Mesendoderm (in vitro differentiated cells): Measurements from ENCODE around the gene THSD4.

Experiments used
- DNase-seq: peaks from one replicate; pipeline ENCODE4 v3.0.0; 2013
- H2AK5ac ChIP-seq: 2 replicates; pipeline ENCODE4 v1.6.1; 2013; ENCODE audit warnings: low read length, inconsistent platforms
- H2BK120ac ChIP-seq: 2 replicates; pipeline ENCODE4 v1.6.1; 2013; ENCODE audit warnings: low read depth, mild to moderate bottlenecking, low read length, moderate library complexity, mixed read lengths
- H2BK15ac ChIP-seq: replicated peaks from 2 replicates; pipeline ENCODE4 v1.6.1; 2013; ENCODE audit warnings: low read depth, mild to moderate bottlenecking, moderate library complexity
- H2BK5ac ChIP-seq: 2 replicates; pipeline ENCODE4 v1.6.1; 2013; ENCODE audit warnings: low read length, inconsistent platforms
- H3K18ac ChIP-seq: 2 replicates; pipeline ENCODE4 v1.6.1; 2013; ENCODE audit warnings: mild to moderate bottlenecking, low read length, mixed read lengths
- H3K23ac ChIP-seq: one replicate; pipeline ENCODE4 v1.6.1; 2013; ENCODE audit warnings: low read length
- H3K27ac ChIP-seq: 2 replicates; pipeline ENCODE4 v1.5.1; 2013; ENCODE audit warnings: low read depth, mild to moderate bottlenecking, inconsistent platforms, low read length, moderate library complexity
- H3K27me3 ChIP-seq: 2 replicates; pipeline ENCODE4 v1.6.1; 2013; ENCODE audit warnings: low read length, control low read depth, mild to moderate bottlenecking, inconsistent platforms; ENCODE audit not compliant: insufficient read depth, poor library complexity
- H3K36me3 ChIP-seq: 2 replicates; pipeline ENCODE4 v1.6.1; 2013; ENCODE audit warnings: low read length, inconsistent platforms; ENCODE audit not compliant: control insufficient read depth, insufficient read depth
- H3K4ac ChIP-seq: one replicate; pipeline ENCODE4 v1.6.1; 2013; ENCODE audit warnings: low read depth, mild to moderate bottlenecking, low read length, moderate library complexity
- H3K4me1 ChIP-seq: 2 replicates; pipeline ENCODE4 v1.6.1; 2013; ENCODE audit warnings: low read depth, low read length, inconsistent platforms; ENCODE audit not compliant: control insufficient read depth
- H3K4me2 ChIP-seq: 2 replicates; pipeline ENCODE4 v1.6.1; 2013; ENCODE audit warnings: low read length
- H3K4me3 ChIP-seq: 2 replicates; pipeline ENCODE4 v1.5.1; 2013; ENCODE audit warnings: mild to moderate bottlenecking, low read length
- H3K56ac ChIP-seq: one replicate; pipeline ENCODE4 v1.6.1; 2013; ENCODE audit warnings: low read length
- H3K79me1 ChIP-seq: 2 replicates; pipeline ENCODE4 v1.6.1; 2013; ENCODE audit warnings: low read length, inconsistent platforms
- H3K79me2 ChIP-seq: 2 replicates; pipeline ENCODE4 v1.6.1; 2013; ENCODE audit warnings: mild to moderate bottlenecking, low read length; ENCODE audit not compliant: control insufficient read depth, insufficient read depth
- H3K9ac ChIP-seq: 2 replicates; pipeline ENCODE4 v1.6.1; 2013; ENCODE audit warnings: low read length, inconsistent platforms
- H4K5ac ChIP-seq: one replicate; pipeline ENCODE4 v1.6.1; 2013; ENCODE audit warnings: low read length
- H4K8ac ChIP-seq: one replicate; pipeline ENCODE4 v1.6.1; 2013; ENCODE audit warnings: low read depth, mild to moderate bottlenecking, control low read depth, low read length, moderate library complexity
- WGBS: extraction: QIAGEN DNeasy Blood & Tissue Kit; methylation state at CpG from one replicate; pipeline ENCODE4 v1.1.7; 2013; ENCODE audit warnings: low lambda C conversion rate, missing lambda C conversion rate; ENCODE audit not compliant: insufficient coverage; ENCODE audit errors: extremely low coverage; 5-methylcytosine and 5-hydroxymethylcytosine counted together

The THSD4 gene

GRCh38 chr15:71713191-71713809 is 598.0 kb downstream of the THSD4 start:
- Histone ChIP-seq H2BK120ac (no peak overlapping the region), H3K18ac (no peak overlapping the region), H3K4me1 (no peaks in the 10 kb centered on the region), H4K5ac (no peak overlapping the region), H4K8ac (no peak overlapping the region), H3K4me3 (no peak overlapping the region), H3K79me2 (no peaks in the 10 kb centered on the region), H3K4me2 (no peak overlapping the region), H3K27ac (no peak overlapping the region), H3K27me3 (no peaks in the 10 kb centered on the region), H2AK5ac (no peak overlapping the region), H3K23ac (no peak overlapping the region), H3K79me1 (no peaks in the 10 kb centered on the region), H2BK15ac (no peak overlapping the region), H3K56ac (no peak overlapping the region), H3K9ac (no peak overlapping the region), H2BK5ac (no peak overlapping the region), H3K36me3 (no peaks in the 10 kb centered on the region), H3K4ac (no peak overlapping the region)
- DNase-seq, result peak; percentile 21
- WGBS, result no CpG with 5 or more reads among the region's 5 CpGs

DNA sequence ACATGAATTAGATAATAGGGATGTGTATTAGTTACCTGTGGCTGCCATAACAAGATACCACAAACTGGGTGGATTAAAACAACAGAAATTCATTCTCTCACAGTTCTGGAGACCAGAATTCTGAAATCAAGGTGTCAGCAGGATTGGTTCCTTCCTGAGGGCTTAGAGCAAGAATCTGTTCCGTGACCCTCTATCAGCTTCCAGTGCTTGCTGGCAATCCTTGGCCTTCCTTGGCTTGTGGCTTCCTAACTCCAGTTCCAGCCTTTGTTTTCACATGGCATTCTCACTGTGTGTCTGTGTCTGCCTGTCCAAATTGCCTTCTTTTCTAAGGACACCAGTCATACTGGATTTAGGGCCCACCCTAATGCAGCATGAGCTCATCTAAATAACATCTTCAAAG is 600.6 kb downstream of the THSD4 start:
- H4K5ac ChIP-seq, result no peak overlapping the region
- H4K8ac ChIP-seq, result no peak overlapping the region
- WGBS, result no CpG with 5 or more reads among the region's 1 CpG

GRCh38 chr15:71716990-71717389 is 601.7 kb downstream of the THSD4 start:
- Histone ChIP-seq H3K79me1 (no peaks in the 10 kb centered on the region), H3K4me1 (no peaks in the 10 kb centered on the region), H3K9ac (no peak overlapping the region), H3K36me3 (no peaks in the 10 kb centered on the region), H4K8ac (no peak overlapping the region), H3K18ac (no peak overlapping the region), H2AK5ac (no peak overlapping the region), H3K56ac (no peak overlapping the region), H3K79me2 (no peaks in the 10 kb centered on the region), H2BK15ac (no peak overlapping the region), H3K4me3 (no peak overlapping the region), H3K27ac (no peak overlapping the region), H2BK120ac (no peak overlapping the region), H3K4ac (no peak overlapping the region), H2BK5ac (no peak overlapping the region), H3K4me2 (no peak overlapping the region), H3K23ac (no peak overlapping the region), H3K27me3 (no peaks in the 10 kb centered on the region), H4K5ac (no peak overlapping the region)
- no peak for DNase-seq

More for the DNA sequence above, 600.6 kb downstream of the THSD4 start:
- H3K4me1 ChIP-seq, result no peaks in the 10 kb centered on the region
- H3K56ac ChIP-seq, result no peak overlapping the region
- no peaks in the 10 kb centered on the region for H3K79me2 ChIP-seq
- no peak for DNase-seq
- H3K27ac ChIP-seq, result no peak overlapping the region
- H3K4ac ChIP-seq, result no peak overlapping the region
- H2AK5ac ChIP-seq, result no peak overlapping the region
- H3K27me3 ChIP-seq, result no peaks in the 10 kb centered on the region
- no peaks in the 10 kb centered on the region for H3K79me1 ChIP-seq
- no peak overlapping the region for H3K4me3 ChIP-seq
- no peak overlapping the region for H3K23ac ChIP-seq
- H3K36me3 ChIP-seq, result no peaks in the 10 kb centered on the region
- H2BK15ac ChIP-seq, result no peak overlapping the region
- no peak overlapping the region for H2BK120ac ChIP-seq
- H3K9ac ChIP-seq, result no peak overlapping the region
- H2BK5ac ChIP-seq, result no peak overlapping the region
- no peak overlapping the region for H3K18ac ChIP-seq
- no peak overlapping the region for H3K4me2 ChIP-seq

- Histone ChIP-seq H4K5ac (no peak overlapping the region), H3K4me2 (no peak overlapping the region), H3K27me3 (no peaks in the 10 kb centered on the region), H2BK120ac (no peak overlapping the region), H2BK5ac (no peak overlapping the region), H2BK15ac (no peak overlapping the region), H3K4me1 (no peaks in the 10 kb centered on the region), H3K36me3 (no peaks in the 10 kb centered on the region), H4K8ac (no peak overlapping the region), H3K9ac (no peak overlapping the region), H3K18ac (no peak overlapping the region), H3K4ac (no peak overlapping the region), H3K79me1 (no peaks in the 10 kb centered on the region), H3K79me2 (no peaks in the 10 kb centered on the region), H3K56ac (no peak overlapping the region), H3K27ac (no peak overlapping the region), H3K4me3 (no peak overlapping the region), H2AK5ac (no peak overlapping the region), H3K23ac (no peak overlapping the region)
- no peak for DNase-seq
- WGBS, result no CpG with 5 or more reads among the region's 13 CpGs
Measured at GRCh38 chr15:71718116-71718910, 603.0 kb downstream of the THSD4 start.

GRCh38 chr15:71723344-71723743 is 608.1 kb downstream of the THSD4 start:
- Histone ChIP-seq H4K5ac (no peak overlapping the region), H4K8ac (no peak overlapping the region), H2BK5ac (no peak overlapping the region)

More at GRCh38 chr15:71723344-71723743, 608.1 kb downstream of the THSD4 start:
- H3K27me3 ChIP-seq, result no peaks in the 10 kb centered on the region
- H2BK15ac ChIP-seq, result no peak overlapping the region
- H3K9ac ChIP-seq, result no peak overlapping the region
- H3K18ac ChIP-seq, result no peak overlapping the region
- no peak overlapping the region for H2AK5ac ChIP-seq
- H3K4me1 ChIP-seq, result no peaks in the 10 kb centered on the region
- H3K23ac ChIP-seq, result no peak overlapping the region
- H3K4ac ChIP-seq, result no peak overlapping the region
- H3K27ac ChIP-seq, result no peak overlapping the region
- H3K79me1 ChIP-seq, result no peaks in the 10 kb centered on the region
- no peak overlapping the region for H2BK120ac ChIP-seq
- no peak overlapping the region for H3K4me2 ChIP-seq
- no peaks in the 10 kb centered on the region for H3K36me3 ChIP-seq
- no peak overlapping the region for H3K56ac ChIP-seq
- no peaks in the 10 kb centered on the region for H3K79me2 ChIP-seq
- DNase-seq, result no peak
- H3K4me3 ChIP-seq, result no peak overlapping the region
